Neural cell (in vitro differentiated cells): ENCODE measurements around the gene TNF. TPM values are rescaled to one million over a fixed set of nuclear protein-coding genes. Genes with fewer than 3 reads are reported as not detected.

Source experiments
- H2AFZ ChIP-seq: fragments of 200-600, 300-800 bp; sonication (generic), shearing (Covaris generic); 2 replicates; pipeline ENCODE4 v1.6.0; 2014; ENCODE audit warnings: low read depth, mild to moderate bottlenecking, antibody characterized with exemption, low read length, moderate library complexity
- H3F3A ChIP-seq: fragments of 200-600 bp; shearing (Covaris generic); 2 replicates; pipeline ENCODE4 v1.6.1; 2016; ENCODE audit warnings: mild to moderate bottlenecking, moderate library complexity, mixed read lengths, antibody characterized with exemption, low read length; ENCODE audit not compliant: insufficient read depth, poor library complexity, severe bottlenecking
- H3K27ac ChIP-seq: fragments of 200-600, 300-800 bp; sonication (generic), shearing (Covaris generic); 2 replicates; pipeline ENCODE4 v1.5.1; 2014; ENCODE audit warnings: mild to moderate bottlenecking, low read length, moderate library complexity
- H3K27me3 ChIP-seq: fragments of 300-800, 200-600 bp; sonication (generic), shearing (Covaris generic); 2 replicates; pipeline ENCODE4 v1.6.0; 2014; ENCODE audit warnings: mild to moderate bottlenecking, low read depth, low read length, moderate library complexity; ENCODE audit not compliant: insufficient read depth
- H3K36me3 ChIP-seq: fragments of 300-800, 200-600 bp; sonication (generic), shearing (Covaris generic); 2 replicates; pipeline ENCODE4 v1.5.1; 2014; ENCODE audit warnings: mild to moderate bottlenecking, antibody characterized with exemption, low read length, moderate library complexity; ENCODE audit not compliant: insufficient read depth
- H3K4me2 ChIP-seq: fragments of 300-800, 200-600 bp; sonication (generic), shearing (Covaris generic); 2 replicates; pipeline ENCODE4 v1.6.0; 2014; ENCODE audit warnings: mild to moderate bottlenecking, low read length
- H3K4me3 ChIP-seq: fragments of 300-800, 200-600 bp; sonication (generic), shearing (Covaris generic); 2 replicates; pipeline ENCODE4 v1.5.1; 2014; ENCODE audit warnings: mild to moderate bottlenecking, low read length, moderate library complexity
- H3K79me2 ChIP-seq: fragments of 200-600 bp; shearing (Covaris generic); replicated peaks from 2 replicates; pipeline ENCODE4 v1.6.0; 2014; ENCODE audit warnings: mild to moderate bottlenecking, low read length, moderate library complexity; ENCODE audit not compliant: insufficient read depth
- H3K9ac ChIP-seq: fragments of 300-800, 200-600 bp; sonication (generic), shearing (Covaris generic); 2 replicates; pipeline ENCODE4 v1.6.1; 2016; ENCODE audit warnings: mild to moderate bottlenecking, low read length, mixed read lengths
- H3K9me2 ChIP-seq: fragments of 200-600 bp; shearing (Covaris generic); 2 replicates; pipeline ENCODE4 v1.6.1; 2016; ENCODE audit warnings: mild to moderate bottlenecking, low read length, mixed read lengths; ENCODE audit not compliant: insufficient read depth
- H3K9me3 ChIP-seq: fragments of 200-600, 300-800 bp; sonication (generic), shearing (Covaris generic); 2 replicates; pipeline ENCODE4 v1.6.1; 2016; ENCODE audit warnings: mild to moderate bottlenecking, mixed run types, low read length, moderate library complexity, mixed read lengths
- H4K20me1 ChIP-seq: fragments of 200-600 bp; shearing (Covaris generic); 2 replicates; pipeline ENCODE4 v1.6.1; 2016; ENCODE audit warnings: mild to moderate bottlenecking, mixed run types; ENCODE audit not compliant: insufficient read depth
- CTCF ChIP-seq: fragments of 450-650 bp; IDR thresholded peaks from 2 replicates; pipeline ENCODE4 v1.5.1; 2014; ENCODE audit warnings: antibody characterized with exemption, mild to moderate bottlenecking, moderate library complexity; ENCODE audit not compliant: poor library complexity, severe bottlenecking
- EP300 ChIP-seq: fragments of 450-650 bp; conservative IDR thresholded peaks from 2 replicates; pipeline ENCODE4 v1.6.1; 2014; ENCODE audit warnings: antibody characterized with exemption, mild to moderate bottlenecking, moderate library complexity; ENCODE audit not compliant: poor library complexity, severe bottlenecking
- EZH2 ChIP-seq: fragments of 200-600, 300-800 bp; shearing (Covaris generic), sonication (generic); IDR thresholded peaks from 2 replicates; pipeline ENCODE4 v1.6.1; 2014; ENCODE audit warnings: antibody characterized with exemption, low read length, borderline replicate concordance, mild to moderate bottlenecking; ENCODE audit not compliant: insufficient read depth, poor library complexity, severe bottlenecking
- MXI1 ChIP-seq: fragments of 450-650 bp; conservative IDR thresholded peaks from 2 replicates; pipeline ENCODE4 v1.6.1; 2014; ENCODE audit warnings: antibody characterized with exemption, mild to moderate bottlenecking; ENCODE audit not compliant: poor library complexity, severe bottlenecking
- POLR2AphosphoS5 ChIP-seq: IDR thresholded peaks from 2 replicates; pipeline ENCODE4 v1.6.1; 2012
- RAD21 ChIP-seq: fragments of 450-650 bp; conservative IDR thresholded peaks from 2 replicates; pipeline ENCODE4 v1.6.1; 2014; ENCODE audit warnings: antibody characterized with exemption, mild to moderate bottlenecking, moderate library complexity
- REST ChIP-seq: IDR thresholded peaks from 2 replicates; pipeline ENCODE4 v1.6.1; 2012; ENCODE audit warnings: borderline replicate concordance
- SMC3 ChIP-seq: fragments of 450-650 bp; conservative IDR thresholded peaks from 2 replicates; pipeline ENCODE4 v1.6.1; 2014; ENCODE audit warnings: antibody characterized with exemption, mild to moderate bottlenecking, moderate library complexity; ENCODE audit not compliant: poor library complexity
- TAF1 ChIP-seq: IDR thresholded peaks from 2 replicates; pipeline ENCODE4 v1.6.1; 2012; ENCODE audit warnings: low read depth
- polyA plus RNA-seq: library from polyadenylated mRNA; depleted of rRNA; stranded (reverse); fragments of >200 nt; gene quantifications from 2 replicates; pipeline ENCODE4 v1.2.3, GENCODE V29; 2014

TNF gene
- polyA plus RNA-seq, 1 donor from 2014 or later, result not detected

- no peaks in the 10 kb centered on the region for H3K9me3 ChIP-seq
- TF ChIP-seq POLR2AphosphoS5, result no peak
- no peak overlapping the region for H3K4me3 ChIP-seq
- H4K20me1 ChIP-seq, result peaks cover 20% of the 10 kb centered on the region
- no peak overlapping the region for H3K9ac ChIP-seq
- H3K79me2 ChIP-seq, result peaks cover 75% of the 10 kb centered on the region
- H3F3A ChIP-seq, result no peaks in the 10 kb centered on the region
- no peaks in the 10 kb centered on the region for H3K9me2 ChIP-seq
- peaks cover 4% of the 10 kb centered on the region for H3K36me3 ChIP-seq
- no peak overlapping the region for H3K27ac ChIP-seq
- no peaks in the 10 kb centered on the region for H3K27me3 ChIP-seq
- no peak overlapping the region for H3K4me2 ChIP-seq
- no peak overlapping the region for H2AFZ ChIP-seq
These were observed 31.7 kb upstream of the TNF start for GRCh38 chr6:31543639-31544038.

- Histone ChIP-seq H3K79me2 (peaks cover 68% of the 10 kb centered on the region), H3K4me3 (peak overlapping the region; percentile 69), H3K27me3 (no peaks in the 10 kb centered on the region), H4K20me1 (peaks cover 9% of the 10 kb centered on the region), H3K36me3 (peaks cover 7% of the 10 kb centered on the region), H3K4me2 (no peak overlapping the region), H2AFZ (no peak overlapping the region), H3K9ac (peak overlapping the region; percentile 80), H3K27ac (no peak overlapping the region), H3F3A (no peaks in the 10 kb centered on the region), H3K9me3 (no peaks in the 10 kb centered on the region), H3K9me2 (no peaks in the 10 kb centered on the region)
- no peak for TF ChIP-seq POLR2AphosphoS5
- no peak for TF ChIP-seq REST
- no peak for TF ChIP-seq CTCF
These were observed 30.7 kb upstream of the TNF start for GRCh38 chr6:31544676-31545075.

GRCh38 chr6:31545291-31545690 is 30.1 kb upstream of the TNF start:
- Histone ChIP-seq H2AFZ (no peak overlapping the region), H3F3A (no peaks in the 10 kb centered on the region), H3K36me3 (peaks cover 7% of the 10 kb centered on the region), H3K9me2 (no peaks in the 10 kb centered on the region), H3K9ac (peak overlapping the region; percentile 80), H3K79me2 (peaks cover 61% of the 10 kb centered on the region), H3K9me3 (no peaks in the 10 kb centered on the region), H3K27ac (peak overlapping the region; percentile 93), H3K27me3 (no peaks in the 10 kb centered on the region), H3K4me2 (peak overlapping the region; percentile 74), H4K20me1 (peaks cover 7% of the 10 kb centered on the region), H3K4me3 (peak overlapping the region; percentile 69)
- no peak for TF ChIP-seq EP300
- no peak for TF ChIP-seq SMC3
- TF ChIP-seq REST, result no peak
- TF ChIP-seq MXI1, result no peak
- TF ChIP-seq CTCF, result no peak
- no peak for TF ChIP-seq TAF1
- no peak for TF ChIP-seq EZH2
- no peak for TF ChIP-seq POLR2AphosphoS5
- TF ChIP-seq RAD21, result no peak
